ENCODE measurements around the gene RFXANK. TPM values are rescaled to one million over a fixed set of nuclear protein-coding genes. Genes with fewer than 3 reads are reported as not detected.

Gene RFXANK
- total RNA-seq, 1 experiment from 2014 or later = 73.4 TPM

GRCh38 chr19:19213426-19214158 lies 21.5 kb downstream of the RFXANK start:
- H3K36me3 ChIP-seq (ENCODE audit: control insufficient read depth, insufficient read depth, low read length) = no peaks in the 10 kb centered on the region
- H3K27me3 ChIP-seq (replicated peaks; ENCODE audit: control insufficient read depth, insufficient read depth, low read length) = no peaks in the 10 kb centered on the region
- H3K4me3 ChIP-seq (ENCODE audit: low read depth, low read length) = no peak overlapping the region
- ChIA-PET CTCF (no interaction called here), POLR2A (no interaction called here)
- no peak for TF ChIP-seq CTCF (IDR thresholded peaks at IDR 0.05; ENCODE audit: insufficient read depth in 1 of 2, low read depth in 1 of 2, low read length in 1 of 2, severe bottlenecking in 1 of 2, unreplicated experiment in 1 of 2)
- intact Hi-C loops (cut with micrococcal nuclease; ENCODE audit: unreplicated experiment) = no loop called here
- no peaks in the 10 kb centered on the region for H3K9me3 Mint-ChIP-seq (ENCODE audit: unreplicated experiment)
- H3K27me3 Mint-ChIP-seq (ENCODE audit: insufficient read depth, unreplicated experiment) = peaks cover 5% of the 10 kb centered on the region
- BruUV-seq (replicated peaks) = no TSS peak
- no peak for DNase-seq
- no peaks in the 10 kb centered on the region for H3K4me1 ChIP-seq
- H3K4me3 Mint-ChIP-seq (ENCODE audit: unreplicated experiment) = no peak overlapping the region
- no peaks in the 10 kb centered on the region for H3K36me3 Mint-ChIP-seq (ENCODE audit: insufficient read depth, unreplicated experiment)
- H3K9me3 ChIP-seq = no peaks in the 10 kb centered on the region
- no peaks in the 10 kb centered on the region for H3K4me1 Mint-ChIP-seq (ENCODE audit: low read depth, unreplicated experiment)
- H3K27ac Mint-ChIP-seq (ENCODE audit: unreplicated experiment) = no peak overlapping the region

GRCh38 chr19:19214159-19214490 lies 22.1 kb downstream of the RFXANK start:
- no TSS peak for BruUV-seq (replicated peaks)
- Mint-ChIP-seq H3K4me1 (ENCODE audit: low read depth, unreplicated experiment) (no peaks in the 10 kb centered on the region), H3K27me3 (ENCODE audit: insufficient read depth, unreplicated experiment) (peaks cover 8% of the 10 kb centered on the region), H3K27ac (ENCODE audit: unreplicated experiment) (no peak overlapping the region), H3K36me3 (ENCODE audit: insufficient read depth, unreplicated experiment) (no peaks in the 10 kb centered on the region), H3K9me3 (ENCODE audit: unreplicated experiment) (no peaks in the 10 kb centered on the region), H3K4me3 (ENCODE audit: unreplicated experiment) (no peak overlapping the region)
- Histone ChIP-seq H3K4me1 (no peaks in the 10 kb centered on the region), H3K27me3 (replicated peaks; ENCODE audit: control insufficient read depth, insufficient read depth, low read length) (no peaks in the 10 kb centered on the region), H3K9me3 (no peaks in the 10 kb centered on the region), H3K4me3 (ENCODE audit: low read depth, low read length) (no peak overlapping the region), H3K36me3 (ENCODE audit: control insufficient read depth, insufficient read depth, low read length) (no peaks in the 10 kb centered on the region)
- POLR2A ChIA-PET = no interaction called here
- no peak for TF ChIP-seq CTCF (IDR thresholded peaks at IDR 0.05; ENCODE audit: insufficient read depth in 1 of 2, low read depth in 1 of 2, low read length in 1 of 2, severe bottlenecking in 1 of 2, unreplicated experiment in 1 of 2)
- intact Hi-C loops (cut with micrococcal nuclease; ENCODE audit: unreplicated experiment) = no loop called here
- no peak for DNase-seq
- CTCF ChIA-PET = no interaction called here

- no peak overlapping the region for H3K4me3 ChIP-seq (ENCODE audit: low read depth, low read length)
- intact Hi-C loops (cut with micrococcal nuclease; ENCODE audit: unreplicated experiment) = no loop called here
- peaks cover 8% of the 10 kb centered on the region for H3K27me3 Mint-ChIP-seq (ENCODE audit: insufficient read depth, unreplicated experiment)
- ChIA-PET CTCF (interaction anchor here (1.7 kb wide), 1 partner anchor 10 kb away, joined by 6 read pairs; no protein-coding TSS in a partner anchor), POLR2A (no interaction called here)
- no peaks in the 10 kb centered on the region for H3K9me3 Mint-ChIP-seq (ENCODE audit: unreplicated experiment)
- no peaks in the 10 kb centered on the region for H3K4me1 Mint-ChIP-seq (ENCODE audit: low read depth, unreplicated experiment)
- H3K36me3 Mint-ChIP-seq (ENCODE audit: insufficient read depth, unreplicated experiment) = no peaks in the 10 kb centered on the region
- no peak for TF ChIP-seq CTCF (IDR thresholded peaks at IDR 0.05; ENCODE audit: insufficient read depth in 1 of 2, low read depth in 1 of 2, low read length in 1 of 2, severe bottlenecking in 1 of 2, unreplicated experiment in 1 of 2)
- peak; percentile 74 to 83 for DNase-seq
- H3K27me3 ChIP-seq (replicated peaks; ENCODE audit: control insufficient read depth, insufficient read depth, low read length) = no peaks in the 10 kb centered on the region
- H3K4me1 ChIP-seq = no peaks in the 10 kb centered on the region
- no TSS peak for BruUV-seq (replicated peaks)
- H3K36me3 ChIP-seq (ENCODE audit: control insufficient read depth, insufficient read depth, low read length) = no peaks in the 10 kb centered on the region
- H3K27ac Mint-ChIP-seq (ENCODE audit: unreplicated experiment) = no peak overlapping the region
- no peak overlapping the region for H3K4me3 Mint-ChIP-seq (ENCODE audit: unreplicated experiment)
- H3K9me3 ChIP-seq = no peaks in the 10 kb centered on the region
Observed at GRCh38 chr19:19214892-19215291, 22.8 kb downstream of the RFXANK start.
